Right cardiac atrium (tissue), 5 donors: Measurements from ENCODE around the gene ARHGAP6. TPM values are rescaled to one million over a fixed set of nuclear protein-coding genes. Genes with fewer than 3 reads are reported as not detected.

Experiments
- ATAC-seq, 2 donors: fragments of 200-7000 bp; cut with Tn5 transposase; one replicate each; pipeline versions ENCODE4 v1.8.0 to v1.9.1; 2020; ENCODE audit warnings: moderate library complexity in 2 of 2, mild to moderate bottlenecking in 1 of 2
- DNase-seq, 3 donors: peaks; one replicate each; pipeline ENCODE4 v3.0.0-alpha.2; 2020
- H3K27ac ChIP-seq: one replicate; pipeline ENCODE4 v1.5.1; 2013; ENCODE audit warnings: mild to moderate bottlenecking, low read length, control low read depth, moderate library complexity
- H3K27me3 ChIP-seq: one replicate; pipeline ENCODE4 v1.6.1; 2013; ENCODE audit not compliant: control insufficient read depth, insufficient read depth
- H3K4me1 ChIP-seq: one replicate; pipeline ENCODE4 v1.6.1; 2013; ENCODE audit warnings: low read length; ENCODE audit not compliant: control insufficient read depth, insufficient read depth
- H3K4me3 ChIP-seq: one replicate; pipeline ENCODE4 v1.5.1; 2013; ENCODE audit warnings: low read length, control low read depth
- H3K9me3 ChIP-seq: one replicate; pipeline ENCODE4 v1.6.1; 2013; ENCODE audit warnings: low read length; ENCODE audit not compliant: control insufficient read depth
- WGBS: extraction: QIAGEN DNeasy Blood & Tissue Kit; methylation state at CpG from one replicate; pipeline ENCODE4 v1.1.7; 2013; 5-methylcytosine and 5-hydroxymethylcytosine counted together
- intact Hi-C, 4 donors: fragments of 100-400 bp; cut with DNase I; formaldehyde crosslinking; loops; one replicate each; pipeline versions ENCODE4 v1.11.0 to v1.14.0; 2022 to 2023
- polyA plus RNA-seq: library from polyadenylated mRNA; stranded (reverse); fragments of 200-250 nt; gene quantifications from one replicate; pipeline ENCODE4 v1.2.3, GENCODE V29; 2013
- total RNA-seq, 4 donors: library from RNA; stranded (reverse); fragmentation: NEBNext Ultra II Directional; extraction: Animal tissue kit (Norgen Biotek cat#: 25700); gene quantifications; one replicate each; pipeline ENCODE4 v1.2.1, GENCODE V29; 2021
- donor health status: healthy with polysubstance abuse.
- donor health status: DM: no; HTN: yes; CAD: no.
- donor health status: DM: no; HTN: no; CAD: no.
- donor health status: DM: no; HTN: yes; CAD: no; lungs with severe emphysema.
- donor health status: DM: yes; HTN: yes; CAD: no.

Gene ARHGAP6
- total and polyA plus RNA-seq, 5 donors = 2.3 to 4.5 (median 3.1) TPM

DNA sequence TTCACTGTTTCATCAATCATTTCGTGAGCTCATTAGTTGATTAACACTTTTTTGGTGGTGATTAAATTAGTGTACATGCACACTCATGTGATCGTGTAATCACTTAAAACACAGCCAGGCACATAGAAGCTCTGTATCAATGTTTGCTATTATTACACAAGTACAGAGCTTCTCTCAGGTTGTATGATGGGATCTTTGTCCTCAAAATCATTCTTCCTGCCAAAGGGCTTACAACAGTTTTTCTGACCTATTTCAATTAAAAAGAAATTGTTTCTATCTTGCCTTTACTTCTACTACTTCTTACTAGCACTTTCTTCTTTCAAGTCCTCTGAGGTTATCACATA, 227.4 kb downstream of the ARHGAP6 start:
- Histone ChIP-seq H3K9me3 (no peaks in the 10 kb centered on the region), H3K27me3 (no peaks in the 10 kb centered on the region), H3K27ac (no peak overlapping the region), H3K4me1 (no peaks in the 10 kb centered on the region), H3K4me3 (no peak overlapping the region)
- DNase-seq (no peak), ATAC-seq (no peak)
- 71% methylated on average over 2 of the region's 2 CpGs for WGBS
- intact Hi-C loops = no loop called here

DNA sequence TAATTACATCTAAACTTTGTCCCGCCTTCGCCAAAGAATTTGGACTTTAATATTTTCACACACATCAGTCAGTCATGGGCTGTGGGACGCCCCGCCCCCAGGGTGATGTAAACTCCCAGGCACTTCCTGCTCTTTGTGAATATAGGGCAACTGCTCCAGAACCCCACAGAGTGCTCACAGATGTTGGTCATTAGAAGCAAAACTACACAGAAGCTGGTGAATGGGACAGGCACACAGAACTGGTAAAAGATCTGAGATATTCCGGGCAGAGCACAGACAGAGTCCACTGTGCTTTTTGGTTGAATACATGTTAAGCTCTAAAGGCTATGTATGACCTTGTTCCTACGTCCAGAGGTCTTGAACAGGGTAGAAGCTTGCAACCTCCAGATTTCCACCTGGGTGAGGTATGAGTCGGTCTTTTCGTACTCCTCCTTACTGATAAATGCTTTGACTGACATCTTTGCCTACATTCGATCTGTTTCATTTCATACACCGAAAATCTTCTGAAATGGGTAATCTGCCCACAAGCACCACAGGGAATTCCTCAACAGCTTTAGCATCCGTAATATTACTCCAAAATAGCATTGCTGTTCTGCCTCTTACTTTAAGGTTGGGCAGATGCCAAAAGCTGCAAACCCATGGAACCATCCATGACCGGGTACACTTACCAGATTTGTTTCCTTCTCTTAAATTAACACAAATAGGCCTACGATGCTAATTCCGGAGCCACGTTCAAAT, 227.9 kb downstream of the ARHGAP6 start:
- Histone ChIP-seq H3K27ac (peak overlapping the region; percentile 27), H3K4me1 (no peaks in the 10 kb centered on the region), H3K27me3 (no peaks in the 10 kb centered on the region), H3K9me3 (no peaks in the 10 kb centered on the region), H3K4me3 (no peak overlapping the region)
- intact Hi-C loops = no loop called here
- 63% methylated on average over 15 of the region's 15 CpGs for WGBS
- DNase-seq (peak; percentile 40 to 81 (median 70)), ATAC-seq (peak; percentile 55 to 73)

DNA sequence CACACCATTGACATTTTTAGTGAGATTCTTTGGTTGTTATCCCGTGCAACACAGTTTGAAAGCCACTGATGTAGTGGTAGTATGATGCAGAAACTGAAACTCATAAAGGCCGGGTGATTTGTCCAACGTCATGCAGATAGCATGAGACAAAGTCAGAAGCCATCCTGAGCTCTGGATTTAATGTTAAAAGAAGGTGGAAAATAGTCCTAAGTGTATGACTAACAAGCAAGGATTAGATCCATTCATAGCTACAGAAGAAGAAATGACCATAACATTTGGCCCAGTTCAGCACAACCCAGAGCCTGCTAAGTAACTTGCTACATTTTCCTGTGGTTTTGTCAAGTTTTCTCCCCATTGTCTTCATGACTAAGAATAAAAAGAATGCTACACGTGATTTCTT, 230.2 kb downstream of the ARHGAP6 start:
- Histone ChIP-seq H3K27me3 (no peaks in the 10 kb centered on the region), H3K4me3 (no peak overlapping the region), H3K9me3 (no peaks in the 10 kb centered on the region), H3K27ac (no peak overlapping the region), H3K4me1 (no peaks in the 10 kb centered on the region)
- ATAC-seq (no peak), DNase-seq (no peak)
- WGBS = 72% methylated on average over 4 of the region's 4 CpGs
- intact Hi-C loops = no loop called here

DNA sequence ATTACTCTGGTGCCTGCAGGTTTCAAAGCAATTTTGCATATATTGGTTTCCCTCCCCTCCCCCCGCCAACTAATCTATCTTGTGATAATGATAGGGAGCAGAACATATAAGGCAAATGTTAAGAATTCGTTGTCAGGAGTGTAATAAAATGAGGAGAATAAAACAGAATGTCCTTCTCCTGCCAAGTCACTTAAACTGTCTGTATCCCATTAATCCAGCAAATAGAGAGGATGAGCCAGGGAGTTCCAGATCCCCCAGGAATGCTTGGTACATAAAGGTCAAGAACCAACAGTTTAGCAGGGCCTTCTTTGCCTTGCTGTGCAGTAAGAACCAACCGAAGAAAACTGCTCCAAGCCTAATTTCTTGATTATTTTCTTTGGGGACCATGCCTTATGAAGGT, 231.1 kb downstream of the ARHGAP6 start:
- no peak overlapping the region for H3K27ac ChIP-seq
- no peaks in the 10 kb centered on the region for H3K9me3 ChIP-seq
- WGBS = 73% methylated on average over 3 of the region's 3 CpGs
- no peaks in the 10 kb centered on the region for H3K4me1 ChIP-seq
- intact Hi-C loops = no loop called here
- no peak for DNase-seq
- no peak overlapping the region for H3K4me3 ChIP-seq
- no peak for ATAC-seq
- H3K27me3 ChIP-seq = no peaks in the 10 kb centered on the region

DNA sequence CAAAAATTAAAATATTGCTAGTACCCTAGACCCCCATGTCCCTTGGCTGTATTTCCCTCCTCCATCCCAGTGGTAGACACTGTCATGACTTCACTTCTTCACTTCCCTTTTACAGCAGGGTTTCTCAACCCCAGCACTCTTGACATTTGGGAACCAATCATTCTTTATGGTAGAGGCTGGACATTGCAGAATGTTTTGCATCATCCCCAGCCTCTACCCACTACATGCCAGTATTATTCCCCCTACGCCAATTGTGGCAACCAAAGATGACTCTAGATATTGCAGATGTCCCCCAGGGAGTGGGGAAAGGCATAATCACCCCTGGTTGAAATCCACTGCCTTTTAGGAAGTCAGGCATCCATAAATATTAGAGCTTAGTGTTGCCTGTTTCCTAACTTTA, 233.9 kb downstream of the ARHGAP6 start:
- 82% methylated on average over 1 of the region's 1 CpG for WGBS
- DNase-seq = no peak
- H3K27me3 ChIP-seq = no peaks in the 10 kb centered on the region
- ATAC-seq = no peak
- no peak overlapping the region for H3K4me3 ChIP-seq
- no peak overlapping the region for H3K27ac ChIP-seq
- no peaks in the 10 kb centered on the region for H3K4me1 ChIP-seq
- intact Hi-C loops = no loop called here
- H3K9me3 ChIP-seq = no peaks in the 10 kb centered on the region

DNA sequence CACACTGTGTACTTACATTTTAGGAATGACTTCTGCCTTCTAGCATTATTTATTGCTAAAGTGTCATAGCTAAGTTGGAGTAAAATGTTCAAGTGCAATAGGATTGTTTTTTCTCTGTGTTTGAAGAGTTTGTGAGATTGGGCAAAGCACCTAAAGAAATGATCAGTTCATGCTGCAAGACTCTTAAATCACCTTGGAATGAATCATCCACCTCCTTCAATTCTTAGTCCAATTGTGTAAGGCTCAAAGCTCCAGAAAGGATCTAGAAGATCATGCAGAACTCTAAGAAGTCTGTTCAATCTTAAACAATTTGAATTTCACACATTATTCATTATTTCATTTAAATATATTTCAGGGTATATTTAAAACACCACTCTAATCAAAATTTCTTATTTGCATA, 235.4 kb downstream of the ARHGAP6 start:
- no peaks in the 10 kb centered on the region for H3K27me3 ChIP-seq
- no peak for DNase-seq
- no peak for ATAC-seq
- no peaks in the 10 kb centered on the region for H3K4me1 ChIP-seq
- intact Hi-C loops = no loop called here
- H3K27ac ChIP-seq = no peak overlapping the region
- H3K4me3 ChIP-seq = no peak overlapping the region
- no peaks in the 10 kb centered on the region for H3K9me3 ChIP-seq

DNA sequence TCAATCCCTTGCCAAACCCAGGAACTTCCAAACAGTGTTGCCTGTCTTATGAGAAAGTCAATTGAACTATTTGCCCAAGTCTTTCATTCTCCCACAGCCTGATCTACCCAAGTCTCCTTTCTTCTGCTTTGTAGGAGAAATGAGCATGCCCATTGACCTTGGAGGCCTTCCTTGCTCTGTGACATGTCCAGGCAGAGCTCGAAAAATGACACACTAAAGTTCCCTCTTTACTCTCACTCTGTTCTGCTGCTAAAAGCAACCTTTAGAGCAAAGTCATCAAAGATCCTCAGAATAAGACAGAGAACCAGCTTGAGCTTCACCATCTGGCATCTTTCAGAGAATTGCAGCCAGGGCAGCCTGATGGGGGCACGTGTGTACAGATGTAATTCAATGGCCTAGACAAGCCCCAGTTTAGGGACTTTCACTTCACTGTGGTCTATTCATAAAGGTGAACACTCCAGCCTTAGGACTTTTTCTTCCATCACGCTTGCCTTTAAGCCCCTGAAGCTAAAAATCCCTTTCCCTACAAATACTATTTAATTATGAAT, 236.1 kb downstream of the ARHGAP6 start:
- Histone ChIP-seq H3K27me3 (no peaks in the 10 kb centered on the region), H3K4me1 (no peaks in the 10 kb centered on the region), H3K27ac (no peak overlapping the region)

DNA sequence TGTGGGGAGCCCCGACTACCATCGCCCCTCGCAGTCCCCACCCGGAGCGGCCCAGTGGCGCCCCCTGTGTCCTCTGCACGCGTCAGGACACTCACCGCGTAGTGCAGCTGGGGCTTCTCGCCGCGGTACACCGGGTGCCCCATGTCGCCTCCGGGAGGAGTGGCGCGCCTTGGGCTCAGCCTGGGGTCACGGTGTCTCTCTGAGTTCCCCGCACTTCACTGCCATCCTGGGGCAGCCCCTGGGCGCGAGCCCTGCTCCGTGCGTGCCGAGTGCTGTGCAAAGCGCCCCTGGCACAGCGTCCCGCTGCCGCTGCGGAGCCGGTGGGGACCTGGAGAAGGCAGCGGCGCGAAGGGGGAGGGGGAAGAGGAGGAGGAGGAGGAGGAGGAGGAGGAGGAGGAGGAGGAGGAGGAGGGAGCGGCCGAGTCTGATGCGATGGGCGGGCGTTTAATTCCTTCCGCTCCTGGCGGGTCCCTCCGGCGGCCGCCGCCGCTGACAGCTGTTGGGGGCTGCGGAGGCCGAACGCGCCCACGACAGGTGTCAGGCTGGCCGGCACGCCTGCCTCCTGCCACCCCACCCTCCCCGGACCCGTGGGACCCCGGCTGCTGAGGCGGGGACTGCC, 238.2 kb downstream of the ARHGAP6 start:
- intact Hi-C loops = no loop called here
- H3K4me3 ChIP-seq = peak overlapping the region; percentile 33
- H3K27ac ChIP-seq = no peak overlapping the region
- H3K4me1 ChIP-seq = no peaks in the 10 kb centered on the region
- no peaks in the 10 kb centered on the region for H3K27me3 ChIP-seq
- ATAC-seq (peak; percentile 85 to 86), DNase-seq (peak; percentile 56 to 84 (median 84))
- no peaks in the 10 kb centered on the region for H3K9me3 ChIP-seq
- WGBS = 3% methylated on average over 43 of the region's 57 CpGs

More for the DNA sequence above, 236.1 kb downstream of the ARHGAP6 start:
- WGBS = 80% methylated on average over 3 of the region's 3 CpGs
- intact Hi-C loops = no loop called here
- Histone ChIP-seq H3K4me3 (no peak overlapping the region), H3K9me3 (no peaks in the 10 kb centered on the region)
- DNase-seq = no peak
- ATAC-seq = no peak

DNA sequence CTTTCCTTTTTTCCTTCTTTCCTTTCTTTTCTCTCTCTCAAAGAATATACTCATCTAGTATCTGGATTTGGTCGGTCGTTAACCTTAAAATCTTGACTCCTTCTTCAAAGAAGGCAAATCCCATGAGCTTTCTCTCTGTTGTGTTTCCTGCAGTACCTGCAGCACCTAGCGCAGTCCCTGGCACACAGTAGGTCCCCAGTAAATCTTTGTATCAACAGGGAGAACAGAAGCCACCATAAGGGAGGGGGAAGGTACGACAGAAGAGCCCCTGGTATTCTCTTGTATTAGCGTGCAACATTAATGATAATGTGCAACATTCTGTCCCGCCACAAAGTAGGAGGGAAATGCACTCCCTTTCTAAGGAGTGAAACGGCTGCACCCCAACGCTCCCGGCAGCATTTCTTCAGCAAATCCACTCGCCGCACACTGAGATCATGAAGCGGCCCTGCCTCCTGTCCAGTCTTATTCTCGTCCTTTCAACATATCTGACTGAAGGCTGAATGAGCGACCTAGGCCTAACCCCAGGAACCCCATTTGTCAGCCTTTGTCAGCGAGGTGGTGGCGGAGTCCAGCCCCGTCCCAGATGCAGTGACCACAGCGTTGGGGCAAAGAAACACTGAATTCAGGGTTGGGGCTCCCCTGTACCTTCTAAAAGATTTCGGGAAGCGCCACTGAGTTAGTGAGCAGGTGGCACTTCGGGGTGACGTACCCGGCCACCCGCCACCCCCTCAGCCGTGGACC, 238.8 kb downstream of the ARHGAP6 start:
- H3K27ac ChIP-seq = no peak overlapping the region
- H3K4me1 ChIP-seq = no peaks in the 10 kb centered on the region
- ATAC-seq = peak; percentile 43 to 55
- H3K4me3 ChIP-seq = peak overlapping the region; percentile 33
- DNase-seq = peak in 2 of 3 donors; percentile 16 to 68
- H3K9me3 ChIP-seq = no peaks in the 10 kb centered on the region
- WGBS = 29% methylated on average over 25 of the region's 25 CpGs
- intact Hi-C loops = no loop called here
- H3K27me3 ChIP-seq = no peaks in the 10 kb centered on the region

DNA sequence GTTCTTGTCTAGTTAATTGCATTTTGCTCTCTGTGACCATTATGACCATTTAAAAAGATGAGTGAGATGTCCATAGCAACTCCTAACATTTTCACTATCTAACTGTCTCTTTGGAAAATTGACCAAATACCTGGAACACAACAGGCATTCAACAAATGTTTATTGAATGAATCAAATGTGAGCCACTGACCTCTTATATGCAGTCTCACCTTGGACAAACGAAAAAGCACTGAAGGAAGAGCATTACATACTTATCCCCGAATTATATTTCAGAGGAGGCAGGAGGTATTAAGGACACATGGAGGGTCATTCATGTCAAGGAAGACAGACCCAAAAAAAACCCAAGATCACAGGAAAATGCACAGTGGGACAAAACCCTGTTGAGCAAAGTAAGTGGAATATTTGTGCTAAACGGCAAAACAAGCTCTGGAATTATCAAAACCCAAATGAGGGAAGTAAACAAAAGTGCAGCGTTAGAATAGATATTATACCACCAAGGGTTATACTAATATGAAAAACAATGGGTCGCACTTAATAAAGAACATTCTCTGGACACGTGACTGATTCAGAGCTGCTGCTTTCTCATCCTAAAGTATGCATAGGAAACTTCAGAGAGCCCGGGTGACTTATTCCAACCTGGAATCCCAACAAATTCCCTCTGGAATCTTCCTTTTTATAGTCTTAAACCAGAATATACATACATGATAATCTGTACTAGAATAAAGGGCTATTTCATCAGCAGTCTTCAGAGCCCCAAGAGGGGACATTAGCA, 240.6 kb downstream of the ARHGAP6 start:
- WGBS = 73% methylated on average over 7 of the region's 7 CpGs
- H3K27ac ChIP-seq = no peak overlapping the region
- H3K4me3 ChIP-seq = no peak overlapping the region
- H3K9me3 ChIP-seq = no peaks in the 10 kb centered on the region
- no peaks in the 10 kb centered on the region for H3K27me3 ChIP-seq
- H3K4me1 ChIP-seq = no peaks in the 10 kb centered on the region
- intact Hi-C loops = no loop called here
- ATAC-seq = no peak
- no peak for DNase-seq
